Frontal cortex (tissue), 4 donors: ENCODE results near the gene ZFAND6. TPM values are rescaled to one million over a fixed set of nuclear protein-coding genes. Genes with fewer than 3 reads are reported as not detected.
"Not testable (repeated sequence)": the region's sequence is repeated elsewhere in the genome, so short reads cannot be mapped to it uniquely, and the experiment has no call there.

ENCODE experiments used
- DNase-seq, 2 donors: peaks; one replicate each; pipeline ENCODE4 v3.0.0; 2012; ENCODE audit warnings: low spot score in 2 of 2
- FAIRE-seq: peaks from 2 replicates; lab custom pipeline; 2012; peaks lifted over from hg19 to GRCh38; lab: Jason Lieb, UNC
- total RNA-seq: library from RNA; depleted of rRNA; stranded (reverse); fragments of >200 nt; gene quantifications from one replicate; pipeline ENCODE4 v1.2.3, GENCODE V29; 2014
- donor health status: control.
- donor health status: control.
- donor health status: control.

The ZFAND6 gene
- total RNA-seq, 1 donor from 2014 or later = 151 TPM

DNA sequence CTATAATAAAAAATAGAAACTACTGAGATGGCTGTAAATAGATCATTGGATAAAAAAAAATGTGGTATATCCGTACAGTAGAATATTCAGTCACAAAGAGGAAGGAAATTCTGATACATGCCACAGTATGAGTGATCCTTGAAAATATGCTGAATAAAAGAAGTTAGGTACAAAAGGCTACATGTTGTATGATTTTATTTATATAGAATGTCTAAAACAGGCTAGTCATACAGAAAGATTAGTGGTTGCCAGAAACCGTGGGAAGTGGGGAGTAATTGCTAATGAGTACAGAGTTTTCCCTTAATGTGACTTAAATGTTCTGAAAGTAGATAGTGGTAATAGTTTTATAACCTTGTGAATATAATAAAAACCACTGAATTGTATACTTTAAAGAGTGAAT lies 68.4 kb downstream of the ZFAND6 start:
- no peak for FAIRE-seq
- DNase-seq = no peak

GRCh38 chr15:80132382-80132781 lies 72.9 kb downstream of the ZFAND6 start:
- FAIRE-seq (no peak), DNase-seq (no peak)

GRCh38 chr15:80136854-80137253 lies 77.4 kb downstream of the ZFAND6 start:
- FAIRE-seq (no peak), DNase-seq (no peak)

DNA sequence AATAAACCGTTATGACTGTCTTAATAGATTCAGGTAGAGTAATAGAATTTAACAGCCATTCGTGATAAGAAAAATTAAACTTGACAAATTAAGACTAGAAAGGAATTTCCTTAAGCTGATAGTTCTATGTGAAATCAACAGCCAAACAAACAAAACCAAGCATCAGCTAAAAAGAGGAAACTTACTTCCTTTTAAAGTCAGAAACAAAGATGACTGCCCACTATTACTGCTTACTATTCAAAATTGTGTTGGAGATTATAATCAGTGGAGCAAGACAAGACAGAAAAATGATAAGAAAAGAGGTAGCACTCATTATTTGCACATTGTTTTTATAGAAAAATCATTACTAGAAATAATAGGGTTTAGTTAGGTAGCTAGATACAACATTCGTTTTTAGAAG lies 79.5 kb downstream of the ZFAND6 start:
- FAIRE-seq (no peak), DNase-seq (no peak)

DNA sequence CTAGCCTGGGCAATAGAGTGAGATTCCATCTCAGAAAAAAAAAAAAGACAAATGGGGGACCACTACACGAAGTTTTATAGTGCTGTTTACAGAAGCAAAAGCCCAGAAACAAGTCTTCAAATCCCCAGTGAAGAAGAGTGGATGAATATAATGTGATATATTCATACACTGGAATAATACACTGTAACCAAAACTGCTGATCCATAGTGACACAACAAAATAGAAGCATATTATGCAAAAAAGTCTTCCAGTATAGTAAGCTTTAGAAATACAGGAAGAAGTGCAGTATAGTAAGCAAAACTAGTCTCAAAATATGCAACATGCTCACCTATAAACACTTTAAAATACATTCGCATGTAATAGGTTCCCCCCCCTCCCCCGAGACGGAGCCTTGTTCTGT lies 81.4 kb downstream of the ZFAND6 start:
- DNase-seq (no peak), FAIRE-seq (no peak)

- FAIRE-seq (no peak), DNase-seq (no peak)
Measured at GRCh38 chr15:80141916-80142598, 82.6 kb downstream of the ZFAND6 start.

GRCh38 chr15:80142646-80143045 lies 83.2 kb downstream of the ZFAND6 start:
- DNase-seq (no peak), FAIRE-seq (no peak)

GRCh38 chr15:80151148-80151547 lies 91.7 kb downstream of the ZFAND6 start:
- FAIRE-seq = no peak
- DNase-seq = no peak

DNA sequence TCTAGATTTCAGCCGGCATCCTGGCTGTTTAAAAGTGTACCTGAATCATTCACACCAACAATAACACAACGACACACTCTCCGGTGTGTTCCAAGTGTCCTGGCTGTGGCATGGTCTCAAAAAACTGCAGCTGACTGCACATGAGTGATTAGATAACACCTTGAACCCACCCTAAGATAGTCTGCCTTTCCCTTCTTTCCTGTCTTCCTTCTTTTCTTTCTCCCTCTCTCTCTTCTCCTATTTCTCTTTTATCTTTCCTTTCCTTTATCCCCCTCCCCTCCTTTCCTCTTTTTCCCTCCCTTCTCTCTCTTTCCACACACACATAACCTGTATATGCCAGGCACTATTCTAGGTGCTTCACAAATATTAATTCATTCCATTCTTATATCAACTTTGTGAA lies 92.1 kb downstream of the ZFAND6 start:
- no peak for DNase-seq
- no peak for FAIRE-seq

GRCh38 chr15:80152180-80152895 lies 92.9 kb downstream of the ZFAND6 start:
- DNase-seq (peak; percentile 79 to 91), FAIRE-seq (no peak)

DNA sequence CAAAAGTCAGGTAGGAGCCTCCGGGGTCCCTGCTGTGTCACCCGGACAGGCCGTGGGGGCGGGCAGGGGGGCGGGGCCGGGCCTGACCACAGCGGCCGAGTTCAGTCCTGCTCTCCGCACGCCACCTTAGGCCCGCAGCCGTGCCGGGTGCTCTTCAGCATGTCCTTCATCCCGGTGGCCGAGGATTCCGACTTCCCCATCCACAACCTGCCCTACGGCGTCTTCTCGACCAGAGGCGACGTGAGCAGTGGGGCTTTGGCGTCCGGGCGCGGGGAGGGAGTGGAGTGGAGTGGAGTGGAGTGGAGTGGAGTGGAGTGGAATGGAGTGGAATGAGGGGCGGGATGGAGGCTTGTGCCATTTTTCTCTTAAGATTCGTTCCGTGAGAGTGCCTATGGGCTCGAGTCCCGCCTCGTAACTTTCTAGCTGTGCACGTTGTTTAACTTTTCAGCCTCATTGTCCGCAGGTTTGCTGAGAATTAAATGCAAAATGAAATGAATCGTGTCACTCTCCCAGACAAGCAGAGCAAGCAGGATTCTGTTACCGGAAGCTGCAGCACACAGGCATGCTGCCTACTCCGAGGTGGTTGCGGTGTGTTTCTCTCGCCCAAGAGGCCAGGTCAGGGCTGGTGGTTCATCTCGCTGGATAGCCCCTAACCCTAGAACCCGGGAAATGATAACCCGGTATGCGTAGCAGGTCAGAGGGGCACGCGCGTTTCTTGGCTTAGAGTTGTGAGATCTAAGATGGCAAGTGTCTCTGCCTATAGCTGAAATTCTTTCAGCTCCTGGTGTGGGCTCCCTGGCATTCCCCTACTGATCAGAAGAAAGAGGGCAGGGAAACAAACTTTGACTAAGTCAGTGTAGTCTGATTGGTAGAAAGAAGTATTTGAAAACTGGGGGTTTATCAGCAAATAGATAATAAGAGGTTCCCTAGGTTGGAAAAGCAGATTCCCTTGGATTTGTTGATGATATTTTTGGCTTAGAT lies 93.7 kb downstream of the ZFAND6 start, which contains the start of gene FAH:
Gene FAH, plus strand, starts transcription at position 104 of the 981 bp plus-strand sequence. Its CDS starts 56 bp downstream, at position 160.
- FAIRE-seq (no peak), DNase-seq (no peak)

DNA sequence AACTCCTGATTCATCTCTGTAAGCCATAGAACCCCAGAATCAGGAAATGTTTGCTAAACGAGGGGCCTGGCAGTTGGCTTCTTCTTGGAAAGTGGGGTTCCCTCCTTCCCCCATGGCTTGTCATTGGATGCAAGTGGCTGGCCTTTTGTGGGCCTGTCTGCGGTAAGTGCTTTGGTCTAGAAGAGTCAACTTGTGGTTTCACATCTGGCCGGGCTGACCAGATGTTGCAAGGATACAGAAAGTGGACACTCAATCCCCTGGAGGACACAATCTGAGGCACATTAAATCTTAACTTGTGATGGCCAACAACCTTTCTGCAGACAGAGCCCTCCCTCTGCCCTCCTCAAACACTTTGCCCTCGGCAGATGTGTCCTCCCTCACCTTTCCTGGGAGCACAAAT lies 94.4 kb downstream of the ZFAND6 start:
- FAIRE-seq (no peak), DNase-seq (no peak)

- no peak for FAIRE-seq
- no peak for DNase-seq
Measured at GRCh38 chr15:80154336-80154735, 94.9 kb downstream of the ZFAND6 start.

DNA sequence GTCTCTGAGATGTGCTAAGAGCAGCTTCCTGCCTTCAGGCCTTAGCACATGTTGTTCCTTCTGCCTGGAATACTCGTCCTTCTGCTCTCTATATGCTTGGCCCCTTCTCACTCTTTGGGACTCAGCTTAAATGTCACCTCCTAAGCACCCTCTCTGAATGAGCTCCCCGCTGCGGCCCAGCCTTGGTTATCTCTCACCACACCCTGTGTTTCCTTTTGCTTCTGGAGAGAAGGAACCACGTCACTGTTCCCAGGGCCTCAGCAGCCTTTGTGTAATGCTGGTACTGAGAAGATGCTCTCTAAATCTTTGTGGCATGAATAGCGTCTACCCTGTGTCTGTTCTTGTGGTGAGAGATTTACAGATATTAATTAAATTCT lies 95.5 kb downstream of the ZFAND6 start:
- no peak for FAIRE-seq
- DNase-seq = no peak

DNA sequence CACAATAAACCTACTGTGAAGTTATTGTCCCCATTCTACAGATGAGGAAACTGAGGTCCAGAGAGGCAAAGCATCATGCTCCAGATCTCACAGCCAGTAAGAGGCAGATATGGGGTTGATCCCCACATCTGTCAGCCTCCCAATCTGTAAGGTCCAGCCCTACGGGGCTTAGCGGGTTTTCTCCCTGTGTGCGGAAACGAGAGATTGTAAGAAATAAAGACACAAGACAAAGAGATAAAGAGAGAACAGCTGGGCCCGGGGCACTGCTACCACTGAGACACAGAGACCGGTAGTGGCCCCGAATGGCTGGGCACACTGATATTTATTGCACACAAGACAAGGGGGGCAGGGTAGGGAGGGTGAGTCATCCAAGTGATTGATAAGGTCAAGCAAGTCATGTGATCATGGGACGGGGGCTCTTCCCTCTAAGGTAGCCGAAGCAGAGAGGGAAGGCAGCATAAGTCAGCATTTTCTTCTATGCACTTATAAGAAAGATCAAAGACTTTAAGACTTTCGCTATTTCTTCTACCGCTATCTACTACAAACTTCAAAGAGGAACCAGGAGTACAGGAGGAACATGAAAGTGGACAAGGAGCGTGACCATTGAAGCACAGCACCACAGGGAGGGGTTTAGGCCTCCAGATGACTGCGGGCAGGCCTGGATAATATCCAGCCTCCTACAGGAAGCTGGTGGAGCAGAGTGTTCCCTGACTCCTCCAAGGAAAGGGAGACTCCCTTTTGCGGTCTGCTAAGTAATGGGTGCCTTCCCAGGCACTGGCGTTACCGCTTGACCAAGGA lies 96.1 kb downstream of the ZFAND6 start:
- DNase-seq, FAIRE-seq: not testable (repeated sequence)

DNA sequence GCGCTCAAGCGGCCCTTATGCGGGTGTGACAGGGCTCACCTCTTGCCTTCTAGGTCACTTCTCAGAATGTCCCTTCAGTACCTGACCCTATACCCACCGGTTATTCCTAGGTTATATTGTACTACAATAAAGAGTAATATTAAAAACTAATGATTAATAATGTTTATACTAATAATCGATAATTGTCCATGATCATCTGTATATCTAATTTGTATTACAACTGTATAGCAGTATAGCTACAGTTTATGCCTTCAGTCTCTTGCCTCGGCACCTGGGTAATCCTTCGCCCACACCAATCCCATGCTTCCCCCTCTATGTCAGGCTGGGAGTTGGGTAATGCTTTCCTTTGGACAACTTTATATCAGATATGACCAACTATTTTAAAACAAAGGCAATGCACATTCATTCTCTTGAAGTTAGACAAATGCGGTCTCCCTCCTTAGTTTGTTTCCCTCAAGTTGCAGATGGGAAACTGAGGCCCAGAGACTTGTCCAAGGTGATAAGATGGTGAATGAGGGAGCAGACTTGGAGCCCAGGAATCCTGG lies 96.8 kb downstream of the ZFAND6 start:
- no peak for DNase-seq
- no peak for FAIRE-seq

DNA sequence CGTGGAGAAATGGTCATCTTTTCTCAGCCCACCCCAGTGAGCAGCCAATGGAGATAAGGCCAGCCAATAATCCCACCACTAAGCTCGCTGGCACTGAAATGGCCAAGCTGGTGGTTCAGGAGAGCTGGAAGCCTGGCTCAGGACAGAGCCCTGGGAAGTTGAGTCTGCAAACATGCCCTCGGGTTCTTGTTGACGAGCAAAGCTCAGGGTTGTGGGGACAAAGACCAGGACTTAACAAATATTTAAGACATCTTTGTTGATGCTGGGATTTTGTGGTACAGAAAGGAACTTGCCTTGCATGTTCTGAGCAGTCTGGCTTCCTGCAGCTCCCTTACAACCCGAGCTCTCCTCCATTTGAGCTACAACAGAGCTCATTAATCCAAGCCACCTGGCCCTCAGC lies 97.7 kb downstream of the ZFAND6 start:
- FAIRE-seq = no peak
- no peak for DNase-seq

DNA sequence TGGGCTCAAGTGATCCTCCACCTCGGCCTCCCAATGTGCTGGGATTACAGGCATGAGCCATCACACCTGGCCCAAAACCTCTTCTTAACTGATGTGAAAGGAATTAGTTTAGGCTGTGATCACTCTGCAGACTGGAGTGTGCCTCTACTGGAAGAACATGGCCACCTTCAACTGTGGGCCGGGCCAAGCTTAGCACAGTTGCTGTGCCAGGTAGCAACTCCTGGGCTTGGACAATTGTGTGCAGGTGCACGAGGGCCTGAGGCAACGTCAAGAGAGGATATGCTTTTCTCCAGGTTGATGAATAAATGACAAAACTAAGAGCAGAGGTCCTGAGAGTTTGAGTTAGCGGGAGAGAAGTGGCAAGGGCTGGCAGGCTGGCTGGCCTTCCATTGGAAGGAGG lies 99.8 kb downstream of the ZFAND6 start:
- no peak for FAIRE-seq
- no peak for DNase-seq

DNA sequence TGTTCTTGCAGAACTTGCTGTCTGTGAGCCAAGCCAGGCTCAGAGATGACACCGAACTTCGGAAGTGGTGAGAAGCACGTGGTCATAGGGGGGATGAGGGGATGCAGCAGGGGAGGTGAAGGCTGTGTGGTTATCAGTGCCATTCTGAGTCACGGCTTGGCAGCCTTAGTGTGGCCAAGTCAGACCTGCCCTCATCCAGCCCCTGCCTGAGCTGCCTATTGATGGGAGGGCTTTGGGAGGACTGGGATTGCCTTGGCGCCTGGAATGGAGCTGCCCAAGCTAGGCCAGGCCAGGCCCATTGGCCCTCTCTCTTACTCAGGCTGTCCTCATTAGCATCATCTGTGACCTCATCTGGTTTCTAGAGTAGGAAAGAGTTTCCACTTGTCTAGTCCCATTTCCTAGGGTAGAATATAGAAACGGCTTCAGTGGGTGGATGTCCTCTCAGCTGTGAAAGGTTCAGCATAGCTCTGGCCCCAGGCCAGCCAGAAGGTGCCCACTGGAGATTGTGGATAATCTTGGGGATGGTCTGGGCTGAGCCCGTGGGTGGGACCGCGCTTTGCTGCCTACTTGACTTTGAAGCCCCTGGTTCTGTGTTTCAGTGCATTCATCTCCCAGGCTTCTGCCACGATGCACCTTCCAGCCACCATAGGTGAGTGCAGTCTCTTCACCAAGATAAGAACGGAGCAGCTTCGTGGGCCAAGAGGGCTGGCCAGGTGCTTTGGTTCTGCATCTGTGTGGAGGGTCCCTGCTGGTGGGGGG lies 100.5 kb downstream of the ZFAND6 start:
- DNase-seq (no peak), FAIRE-seq (no peak)
